GM10847 (cell line): ENCODE measurements around the gene NUP210L.

Source experiments
- POLR2A ChIP-seq: IDR thresholded peaks from 2 replicates; pipeline ENCODE4 v1.6.1; 2011; ENCODE audit not compliant: insufficient read length; ENCODE audit errors: extremely low read depth

NUP210L gene

GRCh38 chr1:154075746-154076145 lies 79.1 kb downstream of the NUP210L start:
- no peak for TF ChIP-seq POLR2A

- no peak for TF ChIP-seq POLR2A
Observed at GRCh38 chr1:154062309-154062708, 92.6 kb downstream of the NUP210L start.

- no peak for TF ChIP-seq POLR2A
Observed at GRCh38 chr1:154019940-154020339, 134.9 kb downstream of the NUP210L start.

GRCh38 chr1:154019269-154019668 lies 135.6 kb downstream of the NUP210L start:
- TF ChIP-seq POLR2A: no peak

GRCh38 chr1:154014154-154014907 lies 140.5 kb downstream of the NUP210L start:
- no peak for TF ChIP-seq POLR2A

- no peak for TF ChIP-seq POLR2A
Observed at GRCh38 chr1:154012129-154012528, 142.7 kb downstream of the NUP210L start.

GRCh38 chr1:154006136-154006535 lies 148.7 kb downstream of the NUP210L start:
- no peak for TF ChIP-seq POLR2A

- no peak for TF ChIP-seq POLR2A
Observed at GRCh38 chr1:154000420-154000819, 154.5 kb downstream of the NUP210L start.

- TF ChIP-seq POLR2A: no peak
Observed at GRCh38 chr1:153995640-153996039, 159.2 kb downstream of the NUP210L start.

- TF ChIP-seq POLR2A: no peak
Observed at GRCh38 chr1:153995202-153995601, 159.7 kb downstream of the NUP210L start.

GRCh38 chr1:153991806-153992205 lies 163.1 kb downstream of the NUP210L start:
- no peak for TF ChIP-seq POLR2A

GRCh38 chr1:153991151-153991630 lies 163.7 kb downstream of the NUP210L start:
- TF ChIP-seq POLR2A: no peak

GRCh38 chr1:153990468-153991150 lies 164.3 kb downstream of the NUP210L start, which contains the start of gene RPS27:
Gene RPS27 (plus strand): TSS chr1:153990762. CDS start chr1:153990797, 35 bp downstream.
- peak; percentile 99 for TF ChIP-seq POLR2A

- TF ChIP-seq POLR2A: no peak
Observed at GRCh38 chr1:153987621-153988020, 167.3 kb downstream of the NUP210L start.

- TF ChIP-seq POLR2A: no peak
Observed at GRCh38 chr1:153985941-153986761, 168.7 kb downstream of the NUP210L start, which contains the start of gene RAB13. Gene RAB13 (minus strand): TSS chr1:153986339. CDS start chr1:153986236, 103 bp downstream.
